Neural progenitor cell (in vitro differentiated cells): Measurements from ENCODE around the gene TCF4.

Source experiments
- CTCF ChIP-seq: fragments of 200-600 bp; sonication (generic); IDR thresholded peaks from 2 replicates; pipeline ENCODE4 v1.5.1; 2017; ENCODE audit warnings: antibody characterized with exemption, mild to moderate bottlenecking
- EZH2 ChIP-seq: fragments of 200-600 bp; sonication (generic); IDR thresholded peaks from 2 replicates; pipeline ENCODE4 v1.6.1; 2017; ENCODE audit warnings: antibody characterized with exemption, mild to moderate bottlenecking, moderate library complexity
- EZH2phosphoT487 ChIP-seq: fragments of 200-600 bp; sonication (generic); IDR thresholded peaks from 2 replicates; pipeline ENCODE4 v1.6.1; 2017; ENCODE audit warnings: antibody characterized with exemption

- TF ChIP-seq CTCF (no peak), EZH2 (no peak), EZH2phosphoT487 (no peak)
These were observed 287.0 kb downstream of the TCF4 start for GRCh38 chr18:55300936-55301531.
